Cardiac muscle cell (in vitro differentiated cells and primary cell): ENCODE results near the gene TMEM213. TPM values are rescaled to one million over a fixed set of nuclear protein-coding genes. Genes with fewer than 3 reads are reported as not detected.

Source experiments
- DNase-seq, 2 donors: peaks; one replicate each; pipeline versions ENCODE4 v3.0.0 to v3.0.0-alpha.2; 2010 to 2017; ENCODE audit warnings: low read depth in 1 of 2, low spot score in 1 of 2
- H3K27ac ChIP-seq: fragments of 200-600 bp; sonication (generic); 2 replicates; pipeline ENCODE4 v1.5.1; 2016
- H3K27me3 ChIP-seq: fragments of 200-600 bp; sonication (generic); 2 replicates; pipeline ENCODE4 v1.6.0; 2016; ENCODE audit warnings: control low read depth
- H3K36me3 ChIP-seq: fragments of 200-600 bp; sonication (generic); 2 replicates; pipeline ENCODE4 v1.5.1; 2016; ENCODE audit warnings: control low read depth
- H3K4me1 ChIP-seq: fragments of 200-600 bp; sonication (generic); 2 replicates; pipeline ENCODE4 v1.8.1; 2017; ENCODE audit warnings: low read depth, mild to moderate bottlenecking, mixed run types
- H3K4me3 ChIP-seq: fragments of 200-600 bp; sonication (generic); 2 replicates; pipeline ENCODE4 v1.5.1; 2016; ENCODE audit warnings: mild to moderate bottlenecking
- H3K9me3 ChIP-seq: fragments of 200-600 bp; sonication (generic); 2 replicates; pipeline ENCODE4 v1.5.1; 2017; ENCODE audit warnings: low read depth, mild to moderate bottlenecking, control low read depth
- polyA plus RNA-seq: library from polyadenylated mRNA; unstranded; fragments of >200 nt; fragmentation: Nextera tagmentation; extraction: Ambion mirVana; gene quantifications from 2 replicates; pipeline ENCODE4 v1.2.1, GENCODE V29; 2016
- total RNA-seq: library from RNA; depleted of rRNA; stranded (reverse); fragments of >200 nt; gene quantifications from 2 replicates; pipeline ENCODE4 v1.2.3, GENCODE V29; 2016
- TF ChIP-seq, protein P1 (sequence below): IDR thresholded peaks from 2 replicates; pipeline ENCODE4 v1.5.1; 2012; ENCODE audit warnings: low read depth, mild to moderate bottlenecking, low read length

The TMEM213 gene
- total and polyA plus RNA-seq, 2 experiments from 2014 or later, result not detected

- Histone ChIP-seq H3K9me3 (no peaks in the 10 kb centered on the region), H3K4me3 (no peak overlapping the region), H3K27me3 (no peaks in the 10 kb centered on the region), H3K36me3 (peaks cover 19% of the 10 kb centered on the region), H3K27ac (peak overlapping the region; percentile 39), H3K4me1 (no peaks in the 10 kb centered on the region)
- TF ChIP-seq, protein P1, sequence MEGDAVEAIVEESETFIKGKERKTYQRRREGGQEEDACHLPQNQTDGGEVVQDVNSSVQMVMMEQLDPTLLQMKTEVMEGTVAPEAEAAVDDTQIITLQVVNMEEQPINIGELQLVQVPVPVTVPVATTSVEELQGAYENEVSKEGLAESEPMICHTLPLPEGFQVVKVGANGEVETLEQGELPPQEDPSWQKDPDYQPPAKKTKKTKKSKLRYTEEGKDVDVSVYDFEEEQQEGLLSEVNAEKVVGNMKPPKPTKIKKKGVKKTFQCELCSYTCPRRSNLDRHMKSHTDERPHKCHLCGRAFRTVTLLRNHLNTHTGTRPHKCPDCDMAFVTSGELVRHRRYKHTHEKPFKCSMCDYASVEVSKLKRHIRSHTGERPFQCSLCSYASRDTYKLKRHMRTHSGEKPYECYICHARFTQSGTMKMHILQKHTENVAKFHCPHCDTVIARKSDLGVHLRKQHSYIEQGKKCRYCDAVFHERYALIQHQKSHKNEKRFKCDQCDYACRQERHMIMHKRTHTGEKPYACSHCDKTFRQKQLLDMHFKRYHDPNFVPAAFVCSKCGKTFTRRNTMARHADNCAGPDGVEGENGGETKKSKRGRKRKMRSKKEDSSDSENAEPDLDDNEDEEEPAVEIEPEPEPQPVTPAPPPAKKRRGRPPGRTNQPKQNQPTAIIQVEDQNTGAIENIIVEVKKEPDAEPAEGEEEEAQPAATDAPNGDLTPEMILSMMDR, result no peak
- no peak for DNase-seq
These were observed 54.7 kb downstream of the TMEM213 start for GRCh38 chr7:138852469-138852868.

GRCh38 chr7:138853448-138853847 lies 55.7 kb downstream of the TMEM213 start:
- Histone ChIP-seq H3K9me3 (no peaks in the 10 kb centered on the region), H3K36me3 (peaks cover 13% of the 10 kb centered on the region), H3K4me1 (no peaks in the 10 kb centered on the region), H3K4me3 (no peak overlapping the region), H3K27ac (no peak overlapping the region), H3K27me3 (no peaks in the 10 kb centered on the region)
- TF ChIP-seq, protein P1, result no peak
- no peak for DNase-seq

GRCh38 chr7:138854115-138854645 lies 56.4 kb downstream of the TMEM213 start:
- Histone ChIP-seq H3K27me3 (no peaks in the 10 kb centered on the region), H3K36me3 (peaks cover 13% of the 10 kb centered on the region), H3K9me3 (no peaks in the 10 kb centered on the region), H3K4me1 (no peaks in the 10 kb centered on the region), H3K4me3 (no peak overlapping the region), H3K27ac (no peak overlapping the region)
- TF ChIP-seq, protein P1, result no peak
- DNase-seq, result no peak

DNA sequence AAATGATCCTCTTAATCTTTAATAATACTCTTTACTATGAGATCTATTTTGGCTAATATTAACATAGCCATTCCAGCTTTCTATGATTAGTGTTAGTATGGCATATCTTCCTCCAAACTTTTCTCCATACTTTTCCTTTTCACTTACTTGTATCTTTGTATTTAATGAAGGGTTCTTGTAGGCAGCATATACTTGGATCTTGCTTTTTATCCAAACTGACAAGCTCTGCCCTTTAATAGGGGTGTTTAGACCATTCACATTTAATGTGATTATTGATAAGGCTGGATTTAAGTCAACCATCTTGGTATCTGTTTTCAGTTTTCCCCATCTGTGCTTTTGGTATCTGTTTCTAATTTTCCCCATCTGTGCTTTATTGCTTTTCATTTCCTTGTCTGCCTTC lies 59.9 kb downstream of the TMEM213 start:
- DNase-seq, result no peak
- H3K27ac ChIP-seq, result no peak overlapping the region

GRCh38 chr7:138861051-138861450 lies 63.3 kb downstream of the TMEM213 start:
- no peak for DNase-seq
- Histone ChIP-seq H3K4me1 (no peaks in the 10 kb centered on the region), H3K27ac (no peak overlapping the region), H3K27me3 (no peaks in the 10 kb centered on the region), H3K9me3 (no peaks in the 10 kb centered on the region), H3K36me3 (peaks cover 9% of the 10 kb centered on the region), H3K4me3 (no peak overlapping the region)
- TF ChIP-seq, protein P1, result no peak

More for the DNA sequence above, 59.9 kb downstream of the TMEM213 start:
- TF ChIP-seq, protein P1, result no peak
- Histone ChIP-seq H3K36me3 (peaks cover 9% of the 10 kb centered on the region), H3K4me3 (no peak overlapping the region), H3K9me3 (no peaks in the 10 kb centered on the region), H3K27me3 (no peaks in the 10 kb centered on the region), H3K4me1 (no peaks in the 10 kb centered on the region)
